A549 (cell line): Measurements from ENCODE around the gene CCDC152. TPM values are rescaled to one million over a fixed set of nuclear protein-coding genes. Genes with fewer than 3 reads are reported as not detected.
"Not testable (repeated sequence)": the region's sequence is repeated elsewhere in the genome, so short reads cannot be mapped to it uniquely, and the experiment has no call there.

Experiments used
- ATAC-seq, 2 experiments: fragments of 200-7000 bp in 1 of 2; fragments of >200 bp in 1 of 2; cut with Nextera tagmentation in 1 of 2; cut with Tn5 transposase in 1 of 2; 3 replicates each; pipeline versions ENCODE4 v1.8.0 to v1.9.1; 2018 to 2020; ENCODE audit warnings: mild to moderate bottlenecking in 1 of 2, moderate library complexity in 1 of 2
- CTCF ChIA-PET: fragments of 300-600 bp; sonication (Branson Sonifier 250); formaldehyde crosslinking; extraction: SDS; loops from one replicate; lab custom pipeline; 2021; ENCODE audit warnings: antibody characterized with exemption, inconsistent platforms; lab: Yijun Ruan, JAX
- POLR2A ChIA-PET: fragments of 350-600 bp; formaldehyde crosslinking; extraction: SDS; loops from one replicate; lab custom pipeline; 2021; ENCODE audit warnings: antibody characterized with exemption, inconsistent platforms; lab: Yijun Ruan, JAX
- DNase-seq, 2 experiments: peaks; one replicate each; pipeline versions ENCODE4 v3.0.0 to v3.0.0-alpha.2; 2011 to 2016; ENCODE audit warnings: low read depth in 1 of 2, low spot score in 1 of 2
- FAIRE-seq: peaks from 2 replicates; lab custom pipeline; 2011; peaks lifted over from hg19 to GRCh38; lab: Jason Lieb, UNC
- H3K27ac ChIP-seq, 2 experiments: fragments of >200 bp; sonication (Bioruptor Twin); formaldehyde crosslinking; 3 replicates each; pipeline ENCODE4 v1.5.1; 2016 to 2017
- H3K4me1 ChIP-seq: fragments of >200 bp; sonication (Bioruptor Twin); formaldehyde crosslinking; 3 replicates; pipeline ENCODE4 v1.6.1; 2016
- H3K4me2 ChIP-seq: fragments of >200 bp; sonication (Bioruptor Twin); formaldehyde crosslinking; 3 replicates; pipeline ENCODE4 v1.6.1; 2016
- H3K4me3 ChIP-seq: fragments of >200 bp; sonication (Bioruptor Twin); formaldehyde crosslinking; 3 replicates; pipeline ENCODE4 v1.5.1; 2016
- H3K9me3 ChIP-seq: fragments of >200 bp; sonication (Bioruptor Twin); formaldehyde crosslinking; 3 replicates; pipeline ENCODE4 v1.6.1; 2016
- EHF ChIP-seq: fragments of 250-450 bp; sonication (Bioruptor Pico); IDR thresholded peaks from 2 replicates; pipeline ENCODE4 v1.5.0; 2020; ENCODE audit warnings: mild to moderate bottlenecking
- EHMT2 ChIP-seq: fragments of 200-600 bp; sonication (generic); IDR thresholded peaks from 2 replicates; pipeline ENCODE4 v1.6.1; 2016; ENCODE audit warnings: antibody characterized with exemption, low read depth, mild to moderate bottlenecking, moderate library complexity
- FOSB ChIP-seq: fragments of 250-450 bp; sonication (Bioruptor Pico); IDR thresholded peaks from 2 replicates; pipeline ENCODE4 v1.5.0; 2020; ENCODE audit warnings: mild to moderate bottlenecking, moderate library complexity
- FOSL2 ChIP-seq, 2 experiments: fragments of 450-650 bp in 1 of 2; fragments of >200 bp in 1 of 2; sonication (Bioruptor Twin) in 1 of 2; formaldehyde crosslinking; IDR thresholded peaks; 2 replicates each; pipeline versions ENCODE4 v1.5.0 to v1.6.1; 2016 to 2020; ENCODE audit warnings: mild to moderate bottlenecking in 1 of 2, moderate library complexity in 1 of 2
- HEYL ChIP-seq: fragments of 250-450 bp; sonication (Bioruptor Pico); IDR thresholded peaks from 2 replicates; pipeline ENCODE4 v1.8.0; 2021; ENCODE audit warnings: mild to moderate bottlenecking, moderate library complexity
- HOXA7 ChIP-seq: fragments of 250-450 bp; sonication (Bioruptor Pico); IDR thresholded peaks from 2 replicates; pipeline ENCODE4 v1.5.0; 2020; ENCODE audit warnings: mild to moderate bottlenecking, moderate library complexity
- HOXB5 ChIP-seq: fragments of 250-450 bp; sonication (Bioruptor Pico); IDR thresholded peaks from 2 replicates; pipeline ENCODE4 v1.5.0; 2020; ENCODE audit warnings: mild to moderate bottlenecking, moderate library complexity
- JUN ChIP-seq, 2 experiments: fragments of >200 bp; sonication (Bioruptor Twin); formaldehyde crosslinking; IDR thresholded peaks; 2 replicates in 1 of 2; 3 replicates in 1 of 2; pipeline ENCODE4 v1.6.1; 2016 to 2017
- KDM5A ChIP-seq: fragments of 200-600 bp; sonication (generic); IDR thresholded peaks from 2 replicates; pipeline ENCODE4 v1.6.1; 2016; ENCODE audit warnings: antibody characterized with exemption, mild to moderate bottlenecking
- POLR2A ChIP-seq: IDR thresholded peaks from 2 replicates; pipeline ENCODE4 v1.6.1; 2012; ENCODE audit warnings: mild to moderate bottlenecking, low read length
- RARB ChIP-seq: fragments of 250-450 bp; sonication (Bioruptor Pico); IDR thresholded peaks from 2 replicates; pipeline ENCODE4 v1.8.0; 2021; ENCODE audit warnings: mild to moderate bottlenecking, moderate library complexity
- RCOR1 ChIP-seq: fragments of 150-350 bp; IDR thresholded peaks from 2 replicates; pipeline ENCODE4 v1.6.1; 2014; ENCODE audit warnings: antibody characterized with exemption, low read length, low read depth
- RFX5 ChIP-seq: fragments of 450-650 bp; IDR thresholded peaks from 2 replicates; pipeline ENCODE4 v1.7.1; 2014; ENCODE audit warnings: antibody characterized with exemption, mild to moderate bottlenecking, moderate library complexity
- RNF2 ChIP-seq: fragments of 200-600 bp; sonication (generic); IDR thresholded peaks from 2 replicates; pipeline ENCODE4 v1.6.1; 2016; ENCODE audit warnings: low read depth, mild to moderate bottlenecking, antibody characterized with exemption, moderate library complexity, borderline replicate concordance
- SMC3 ChIP-seq: fragments of >200 bp; sonication (Bioruptor Twin); formaldehyde crosslinking; IDR thresholded peaks from 3 replicates; pipeline ENCODE4 v1.6.1; 2018; ENCODE audit warnings: inconsistent platforms
- ZFP36 ChIP-seq: fragments of 450-650 bp; IDR thresholded peaks from 2 replicates; pipeline ENCODE4 v1.6.1; 2014; ENCODE audit warnings: borderline replicate concordance; ENCODE audit not compliant: partially characterized antibody
- WGBS: methylation state at CpG from one replicate; pipeline ENCODE4 v1.1.6; 2017; ENCODE audit errors: missing lambda C conversion rate; 5-methylcytosine and 5-hydroxymethylcytosine counted together
- polyA plus RNA-seq, 4 experiments: library from polyadenylated mRNA; depleted of rRNA in 3 of 4; stranded (reverse); fragments of >200 nt; fragmentation: RNase III in 1 of 4; extraction: RNeasy Plus Mini Kit Qiagen cat#74134 plus additional on column Dnase treatment in 1 of 4; gene quantifications; 2 replicates in 3 of 4; 3 replicates in 1 of 4; pipeline ENCODE4 v1.2.3, GENCODE V29; 2011 to 2017
- TF ChIP-seq, protein P1 (sequence below): fragments of 450-650 bp; IDR thresholded peaks from 2 replicates; pipeline ENCODE4 v1.6.1; 2014; ENCODE audit warnings: antibody characterized with exemption
- TF ChIP-seq, protein P2 (sequence below): IDR thresholded peaks from 2 replicates; pipeline ENCODE4 v1.6.1; 2012
- TF ChIP-seq, protein P3 (sequence below): fragments of 200-600 bp; sonication (generic); IDR thresholded peaks from 2 replicates; pipeline ENCODE4 v1.6.1; 2016; ENCODE audit warnings: antibody characterized with exemption, mild to moderate bottlenecking, moderate library complexity
- TF ChIP-seq, protein P4 (sequence below): IDR thresholded peaks from 2 replicates; pipeline ENCODE4 v1.6.1; 2012
- TF ChIP-seq, protein P5 (sequence below): IDR thresholded peaks from 2 replicates; pipeline ENCODE4 v1.6.1; 2012; ENCODE audit warnings: low read depth, borderline replicate concordance

The CCDC152 gene
- polyA plus RNA-seq, 2 of the 4 experiments (the other 2 are of a cell fraction), result not detected

DNA sequence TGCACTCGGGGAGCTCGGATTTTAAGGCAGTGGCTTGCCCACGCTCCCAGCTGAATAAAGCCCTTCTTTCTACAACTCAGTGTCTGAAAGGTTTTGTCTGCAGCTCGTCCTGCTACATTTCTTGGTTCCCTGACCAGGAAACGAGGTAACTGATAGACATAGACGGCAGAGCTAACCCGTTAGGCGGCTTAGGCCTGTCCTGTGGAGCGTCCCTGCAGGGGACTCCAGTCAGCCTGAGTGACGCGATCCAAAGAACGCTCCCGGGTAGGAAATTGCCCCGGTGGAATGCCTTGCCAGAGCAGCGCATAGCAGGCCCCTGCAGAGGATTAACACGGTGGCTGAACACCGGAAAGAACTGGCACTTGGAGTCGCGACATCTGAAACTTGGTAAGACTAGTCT is 56.9 kb downstream of the CCDC152 start:
- 87% methylated on average over 19 of the region's 19 CpGs for WGBS
- H3K27ac ChIP-seq, result no peak overlapping the region
- CTCF ChIA-PET, result no interaction called here
- TF ChIP-seq HOXA7 (CRISPR knock-in tag) (no peak), HEYL (CRISPR knock-in tag) (no peak), EHMT2 (no peak), POLR2A (no peak)
- TF ChIP-seq, protein P1, sequence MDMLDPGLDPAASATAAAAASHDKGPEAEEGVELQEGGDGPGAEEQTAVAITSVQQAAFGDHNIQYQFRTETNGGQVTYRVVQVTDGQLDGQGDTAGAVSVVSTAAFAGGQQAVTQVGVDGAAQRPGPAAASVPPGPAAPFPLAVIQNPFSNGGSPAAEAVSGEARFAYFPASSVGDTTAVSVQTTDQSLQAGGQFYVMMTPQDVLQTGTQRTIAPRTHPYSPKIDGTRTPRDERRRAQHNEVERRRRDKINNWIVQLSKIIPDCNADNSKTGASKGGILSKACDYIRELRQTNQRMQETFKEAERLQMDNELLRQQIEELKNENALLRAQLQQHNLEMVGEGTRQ, result no peak
- no peaks in the 10 kb centered on the region for H3K9me3 ChIP-seq
- POLR2A ChIA-PET, result no interaction called here
- DNase-seq (no peak), ATAC-seq (no peak), FAIRE-seq (no peak)
- no peaks in the 10 kb centered on the region for H3K4me1 ChIP-seq
- H3K4me2 ChIP-seq, result no peak overlapping the region
- H3K4me3 ChIP-seq, result no peak overlapping the region

DNA sequence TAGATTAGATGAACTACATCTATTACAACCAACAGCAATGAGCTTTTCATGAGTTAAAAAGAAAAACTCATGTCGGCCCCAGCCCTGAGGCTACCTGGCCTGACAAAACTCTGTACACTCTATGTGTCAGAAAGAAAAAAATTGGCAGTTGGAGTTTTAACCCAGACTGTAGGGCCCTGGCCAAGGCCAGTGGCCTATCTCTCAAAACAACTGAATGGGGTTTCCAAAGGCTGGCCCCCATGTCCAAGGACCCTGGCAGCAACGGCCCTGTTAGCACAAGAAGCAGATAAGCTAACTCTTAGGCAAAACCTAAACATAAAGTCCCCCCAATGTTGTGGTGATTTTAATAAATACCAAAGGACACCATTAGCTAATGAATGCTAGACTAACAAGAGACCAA is 59.9 kb downstream of the CCDC152 start:
- CTCF ChIA-PET, result interaction anchor here (1.6 kb wide), 1 partner anchor 49 kb away, joined by 3 read pairs; no protein-coding TSS in a partner anchor
- H3K27ac ChIP-seq, DNase-seq, H3K9me3 ChIP-seq, ATAC-seq, H3K4me2 ChIP-seq, H3K4me1 ChIP-seq, H3K4me3 ChIP-seq, FAIRE-seq, POLR2A ChIA-PET: not testable (repeated sequence)
- WGBS, result 45% methylated on average over 2 of the region's 2 CpGs

DNA sequence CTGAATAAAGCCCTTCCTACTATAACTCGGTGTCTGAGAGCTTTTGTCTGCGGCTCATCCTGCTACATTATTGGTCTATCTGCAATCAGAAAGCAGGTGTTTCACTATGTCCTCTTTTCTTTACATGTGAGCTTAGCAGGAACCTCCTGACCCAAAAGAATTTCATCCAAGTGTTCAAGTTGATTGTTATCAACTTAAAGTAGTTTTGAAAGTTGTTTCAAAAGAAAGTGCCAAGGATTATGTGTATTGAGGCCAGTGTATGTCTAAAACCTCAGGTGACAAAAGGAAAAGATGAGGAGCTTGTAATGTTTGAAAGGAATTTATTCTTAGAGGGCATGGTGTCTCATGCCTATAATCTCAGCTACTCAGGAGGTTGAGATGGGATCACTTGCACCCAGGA is 63.1 kb downstream of the CCDC152 start:
- Histone ChIP-seq H3K27ac (no peak overlapping the region), H3K4me1 (no peaks in the 10 kb centered on the region), H3K4me3 (no peak overlapping the region), H3K9me3 (no peaks in the 10 kb centered on the region), H3K4me2 (no peak overlapping the region)
- no peak for FAIRE-seq
- CTCF ChIA-PET, result interaction anchor here (0.6 to 1.1 kb wide), 2 partner anchors 51 to 573 kb away, joined by 3 read pairs; no protein-coding TSS in a partner anchor
- DNase-seq, result no peak
- no peak for ATAC-seq
- WGBS, result 83% methylated on average over 2 of the region's 2 CpGs
- POLR2A ChIA-PET, result no interaction called here
- TF ChIP-seq EHF (no peak), JUN (IDR thresholded peaks at IDR 0.05) (no peak), RFX5 (no peak), KDM5A (no peak), RCOR1 (no peak), SMC3 (no peak), RARB (CRISPR knock-in tag) (no peak), RNF2 (no peak), FOSB (CRISPR knock-in tag) (no peak), FOSL2 (IDR thresholded peaks at IDR 0.05) (no peak), FOSL2 (CRISPR knock-in tag; IDR thresholded peaks at IDR 0.05) (no peak), ZFP36 (no peak), HOXB5 (no peak), POLR2A (no peak), EHMT2 (no peak)
- TF ChIP-seq, protein P2, sequence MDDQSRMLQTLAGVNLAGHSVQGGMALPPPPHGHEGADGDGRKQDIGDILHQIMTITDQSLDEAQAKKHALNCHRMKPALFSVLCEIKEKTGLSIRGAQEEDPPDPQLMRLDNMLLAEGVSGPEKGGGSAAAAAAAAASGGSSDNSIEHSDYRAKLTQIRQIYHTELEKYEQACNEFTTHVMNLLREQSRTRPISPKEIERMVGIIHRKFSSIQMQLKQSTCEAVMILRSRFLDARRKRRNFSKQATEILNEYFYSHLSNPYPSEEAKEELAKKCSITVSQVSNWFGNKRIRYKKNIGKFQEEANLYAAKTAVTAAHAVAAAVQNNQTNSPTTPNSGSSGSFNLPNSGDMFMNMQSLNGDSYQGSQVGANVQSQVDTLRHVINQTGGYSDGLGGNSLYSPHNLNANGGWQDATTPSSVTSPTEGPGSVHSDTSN, result no peak
- TF ChIP-seq, protein P3, sequence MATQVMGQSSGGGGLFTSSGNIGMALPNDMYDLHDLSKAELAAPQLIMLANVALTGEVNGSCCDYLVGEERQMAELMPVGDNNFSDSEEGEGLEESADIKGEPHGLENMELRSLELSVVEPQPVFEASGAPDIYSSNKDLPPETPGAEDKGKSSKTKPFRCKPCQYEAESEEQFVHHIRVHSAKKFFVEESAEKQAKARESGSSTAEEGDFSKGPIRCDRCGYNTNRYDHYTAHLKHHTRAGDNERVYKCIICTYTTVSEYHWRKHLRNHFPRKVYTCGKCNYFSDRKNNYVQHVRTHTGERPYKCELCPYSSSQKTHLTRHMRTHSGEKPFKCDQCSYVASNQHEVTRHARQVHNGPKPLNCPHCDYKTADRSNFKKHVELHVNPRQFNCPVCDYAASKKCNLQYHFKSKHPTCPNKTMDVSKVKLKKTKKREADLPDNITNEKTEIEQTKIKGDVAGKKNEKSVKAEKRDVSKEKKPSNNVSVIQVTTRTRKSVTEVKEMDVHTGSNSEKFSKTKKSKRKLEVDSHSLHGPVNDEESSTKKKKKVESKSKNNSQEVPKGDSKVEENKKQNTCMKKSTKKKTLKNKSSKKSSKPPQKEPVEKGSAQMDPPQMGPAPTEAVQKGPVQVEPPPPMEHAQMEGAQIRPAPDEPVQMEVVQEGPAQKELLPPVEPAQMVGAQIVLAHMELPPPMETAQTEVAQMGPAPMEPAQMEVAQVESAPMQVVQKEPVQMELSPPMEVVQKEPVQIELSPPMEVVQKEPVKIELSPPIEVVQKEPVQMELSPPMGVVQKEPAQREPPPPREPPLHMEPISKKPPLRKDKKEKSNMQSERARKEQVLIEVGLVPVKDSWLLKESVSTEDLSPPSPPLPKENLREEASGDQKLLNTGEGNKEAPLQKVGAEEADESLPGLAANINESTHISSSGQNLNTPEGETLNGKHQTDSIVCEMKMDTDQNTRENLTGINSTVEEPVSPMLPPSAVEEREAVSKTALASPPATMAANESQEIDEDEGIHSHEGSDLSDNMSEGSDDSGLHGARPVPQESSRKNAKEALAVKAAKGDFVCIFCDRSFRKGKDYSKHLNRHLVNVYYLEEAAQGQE, result no peak
- TF ChIP-seq, protein P4, sequence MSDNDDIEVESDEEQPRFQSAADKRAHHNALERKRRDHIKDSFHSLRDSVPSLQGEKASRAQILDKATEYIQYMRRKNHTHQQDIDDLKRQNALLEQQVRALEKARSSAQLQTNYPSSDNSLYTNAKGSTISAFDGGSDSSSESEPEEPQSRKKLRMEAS, result no peak
- TF ChIP-seq, protein P5, sequence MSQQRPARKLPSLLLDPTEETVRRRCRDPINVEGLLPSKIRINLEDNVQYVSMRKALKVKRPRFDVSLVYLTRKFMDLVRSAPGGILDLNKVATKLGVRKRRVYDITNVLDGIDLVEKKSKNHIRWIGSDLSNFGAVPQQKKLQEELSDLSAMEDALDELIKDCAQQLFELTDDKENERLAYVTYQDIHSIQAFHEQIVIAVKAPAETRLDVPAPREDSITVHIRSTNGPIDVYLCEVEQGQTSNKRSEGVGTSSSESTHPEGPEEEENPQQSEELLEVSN, result no peak
